GM03348 (cell line): ENCODE results near the gene HOXB5.

Source experiments
- DNase-seq: peaks from one replicate; pipeline ENCODE4 v3.0.0; 2012; ENCODE audit warnings: low spot score

Gene HOXB5

DNA sequence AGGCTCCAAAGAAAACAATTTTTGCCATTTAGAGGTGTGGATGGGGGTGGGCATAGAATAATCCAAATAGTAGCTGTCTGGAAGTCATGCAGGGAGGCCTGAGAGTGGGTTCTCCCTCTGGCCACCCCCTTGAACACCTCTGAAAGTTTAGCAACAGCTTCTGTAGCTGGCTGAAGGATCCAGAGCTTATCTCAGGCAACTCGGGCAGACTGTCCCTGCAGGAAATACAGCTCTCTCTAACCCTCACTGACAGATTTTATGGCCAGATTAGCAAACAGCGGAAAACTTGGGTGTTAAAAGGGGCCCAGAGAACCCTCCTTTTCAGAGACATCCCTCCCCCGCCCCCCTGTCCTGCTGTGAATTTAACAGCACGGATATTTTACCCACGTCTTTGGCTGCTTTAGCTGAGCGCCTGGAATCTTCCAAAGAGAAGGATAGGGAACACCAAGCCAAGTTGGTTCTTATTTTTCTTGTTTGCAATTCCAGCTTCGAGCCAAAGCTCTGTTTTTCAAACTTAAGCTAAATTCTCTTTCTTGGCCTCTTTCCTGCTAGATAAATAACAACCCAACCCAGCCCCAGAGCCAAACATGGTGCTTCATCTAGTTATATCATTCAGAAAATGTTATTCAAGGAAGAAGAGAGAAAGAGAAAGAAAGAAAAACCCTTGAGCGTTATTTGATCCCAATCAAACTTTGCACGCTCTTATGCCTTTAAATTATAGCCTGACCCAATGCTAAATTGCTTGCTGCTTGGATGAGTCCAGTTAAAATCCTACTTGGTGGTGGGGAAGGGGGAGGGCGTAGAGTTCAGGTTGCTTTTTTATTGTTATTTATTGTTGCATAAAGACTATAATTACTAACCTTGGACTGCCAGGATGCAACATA is 46.4 kb downstream of the HOXB5 start:
- peak; percentile 52 for DNase-seq

- no peak for DNase-seq
These were observed 47.2 kb downstream of the HOXB5 start for GRCh38 chr17:48546137-48546923.

DNA sequence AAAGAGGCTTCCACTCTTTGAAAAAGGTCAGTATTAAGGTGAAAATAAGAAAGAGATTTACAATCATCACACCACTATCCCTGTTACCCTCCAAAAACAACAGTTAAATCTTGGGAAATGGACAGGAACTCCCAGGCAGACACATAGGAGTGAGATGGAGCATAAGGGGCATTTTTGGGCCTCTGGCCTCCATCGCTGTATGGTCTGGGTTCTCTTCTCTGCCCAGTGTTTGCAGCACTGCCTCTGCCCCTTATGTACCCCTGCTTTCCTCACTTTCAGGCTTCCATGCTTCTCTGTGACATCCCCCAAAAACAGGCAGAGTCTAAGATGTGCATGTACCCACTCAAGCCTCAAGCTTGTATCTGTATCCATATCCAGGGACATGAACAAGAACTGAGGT is 48.0 kb downstream of the HOXB5 start:
- no peak for DNase-seq

- peak; percentile 58 for DNase-seq
These were observed 48.6 kb downstream of the HOXB5 start, which contains the start of gene HOXB2 for GRCh38 chr17:48545022-48545375. Gene HOXB2, minus strand, starts transcription at chr17:48545109. Its CDS starts 198 bp downstream, at chr17:48544911.

DNA sequence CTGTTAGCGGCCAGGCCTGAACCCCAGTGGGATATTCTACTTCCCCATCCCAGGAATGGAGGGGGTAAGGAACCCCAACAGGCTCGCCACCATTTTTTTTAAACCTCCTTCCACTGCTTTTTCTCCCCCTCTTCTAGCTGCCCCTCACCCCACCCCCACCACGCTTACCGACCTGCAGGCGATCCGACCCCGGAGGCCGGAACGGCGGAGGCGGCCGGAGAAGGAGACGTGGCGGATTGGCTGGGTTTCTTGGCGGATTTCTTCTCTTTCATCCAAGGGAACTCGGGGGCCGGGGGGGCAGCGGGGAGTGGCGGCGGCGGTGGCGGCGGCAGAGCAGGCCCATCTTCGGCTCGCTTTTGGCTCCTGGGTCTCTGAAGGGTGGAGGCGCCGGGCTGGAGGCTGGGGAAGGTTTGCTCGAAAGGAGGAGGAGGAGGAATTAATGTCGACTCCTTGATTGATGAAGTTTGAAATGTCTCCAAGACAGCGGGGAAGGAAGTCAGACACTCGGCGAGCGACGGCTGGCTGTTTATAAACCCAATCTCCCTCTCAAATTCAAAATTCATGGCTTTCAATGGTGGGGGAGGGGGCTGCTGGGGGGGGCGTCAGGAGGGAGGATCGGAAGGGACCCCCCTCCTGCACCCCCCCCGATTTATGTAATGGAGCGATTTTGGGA is 49.1 kb downstream of the HOXB5 start:
- DNase-seq = peak; percentile 90

GRCh38 chr17:48543854-48544348 is 49.7 kb downstream of the HOXB5 start:
- peak; percentile 55 for DNase-seq

GRCh38 chr17:48543107-48543853 is 50.3 kb downstream of the HOXB5 start:
- no peak for DNase-seq

DNA sequence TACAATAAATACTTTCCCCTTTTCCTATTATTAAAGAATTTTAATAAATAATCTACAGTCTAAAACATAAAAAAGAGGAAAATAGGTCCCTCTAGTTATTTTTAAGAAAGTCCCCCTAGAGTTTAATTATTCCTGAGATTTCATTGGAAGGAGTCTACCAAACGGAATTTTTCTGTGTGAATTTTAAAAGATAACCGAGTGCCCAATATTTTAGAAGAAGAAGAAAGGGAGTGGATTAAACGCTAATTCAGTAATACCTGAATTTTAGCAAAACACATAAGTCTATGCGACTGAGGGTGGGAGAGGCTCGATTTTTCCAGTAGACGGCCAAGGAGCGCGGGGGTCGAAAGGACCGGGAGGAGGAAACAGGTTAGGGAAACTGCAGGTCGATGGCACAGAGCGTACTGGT is 50.9 kb downstream of the HOXB5 start:
- DNase-seq = no peak

GRCh38 chr17:48542114-48542656 is 51.4 kb downstream of the HOXB5 start:
- no peak for DNase-seq

- peak; percentile 89 for DNase-seq
These were observed 51.9 kb downstream of the HOXB5 start for GRCh38 chr17:48541577-48542113.
